NT2/D1 (cell line): ENCODE measurements around the gene TPK1.

ENCODE experiments used
- SUZ12 ChIP-seq: IDR thresholded peaks from 2 replicates; pipeline ENCODE4 v1.6.1; 2011; ENCODE audit not compliant: insufficient read length, insufficient read depth; ENCODE audit errors: extremely low read depth
- ZNF274 ChIP-seq: IDR thresholded peaks from 2 replicates; pipeline ENCODE4 v1.6.1; 2011; ENCODE audit warnings: mild to moderate bottlenecking, low read depth, low read length

DNA sequence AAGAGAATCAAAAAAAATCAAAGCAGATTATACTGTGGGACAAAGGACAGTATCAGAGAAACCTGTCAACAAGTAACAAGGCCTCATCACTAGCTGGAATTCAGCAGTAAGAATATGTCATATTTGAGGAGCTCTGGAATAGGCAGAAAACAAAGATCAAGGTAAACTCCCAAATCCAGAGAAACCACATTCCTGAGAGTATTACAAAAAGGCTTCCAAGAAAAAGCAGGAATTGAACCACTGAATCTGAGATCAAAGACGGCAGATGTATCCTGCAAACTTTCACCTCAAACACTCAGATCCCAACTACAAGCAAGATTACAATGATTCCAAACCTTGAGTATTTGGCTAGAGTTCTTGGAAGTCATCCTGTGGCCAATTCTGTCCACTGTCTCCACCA is 16.3 kb downstream of the TPK1 start:
- TF ChIP-seq SUZ12 (no peak), ZNF274 (no peak)
